GM12874 (cell line): ENCODE data around the gene GNAI3.

Source experiments
- TF ChIP-seq, protein P1 (sequence below): IDR thresholded peaks from 2 replicates; pipeline ENCODE4 v1.5.1; 2011; ENCODE audit warnings: low read depth, mild to moderate bottlenecking, control low read depth, low read length, moderate library complexity; ENCODE audit not compliant: insufficient read depth

GNAI3 gene

DNA sequence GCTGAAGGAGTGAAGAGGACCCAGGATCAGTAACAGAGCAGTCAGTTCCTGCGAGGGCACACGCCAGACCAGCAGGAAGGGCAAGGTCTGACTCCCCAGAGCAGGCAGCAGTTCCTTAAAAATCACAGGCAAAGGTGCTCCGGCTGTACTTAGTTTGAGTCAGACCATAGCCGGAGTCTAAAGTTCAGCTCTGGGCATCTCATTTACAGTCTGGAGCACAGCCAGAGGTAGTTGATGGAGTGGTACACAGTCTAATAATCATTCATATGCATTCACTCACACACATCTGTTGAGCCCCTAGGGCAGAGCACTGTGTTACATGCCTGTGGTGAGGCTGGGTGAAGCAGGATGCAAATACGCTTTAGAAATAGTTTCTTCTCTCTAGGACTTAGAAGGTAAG lies 31.5 kb upstream of the GNAI3 start:
- TF ChIP-seq, protein P1, sequence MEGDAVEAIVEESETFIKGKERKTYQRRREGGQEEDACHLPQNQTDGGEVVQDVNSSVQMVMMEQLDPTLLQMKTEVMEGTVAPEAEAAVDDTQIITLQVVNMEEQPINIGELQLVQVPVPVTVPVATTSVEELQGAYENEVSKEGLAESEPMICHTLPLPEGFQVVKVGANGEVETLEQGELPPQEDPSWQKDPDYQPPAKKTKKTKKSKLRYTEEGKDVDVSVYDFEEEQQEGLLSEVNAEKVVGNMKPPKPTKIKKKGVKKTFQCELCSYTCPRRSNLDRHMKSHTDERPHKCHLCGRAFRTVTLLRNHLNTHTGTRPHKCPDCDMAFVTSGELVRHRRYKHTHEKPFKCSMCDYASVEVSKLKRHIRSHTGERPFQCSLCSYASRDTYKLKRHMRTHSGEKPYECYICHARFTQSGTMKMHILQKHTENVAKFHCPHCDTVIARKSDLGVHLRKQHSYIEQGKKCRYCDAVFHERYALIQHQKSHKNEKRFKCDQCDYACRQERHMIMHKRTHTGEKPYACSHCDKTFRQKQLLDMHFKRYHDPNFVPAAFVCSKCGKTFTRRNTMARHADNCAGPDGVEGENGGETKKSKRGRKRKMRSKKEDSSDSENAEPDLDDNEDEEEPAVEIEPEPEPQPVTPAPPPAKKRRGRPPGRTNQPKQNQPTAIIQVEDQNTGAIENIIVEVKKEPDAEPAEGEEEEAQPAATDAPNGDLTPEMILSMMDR, result no peak

DNA sequence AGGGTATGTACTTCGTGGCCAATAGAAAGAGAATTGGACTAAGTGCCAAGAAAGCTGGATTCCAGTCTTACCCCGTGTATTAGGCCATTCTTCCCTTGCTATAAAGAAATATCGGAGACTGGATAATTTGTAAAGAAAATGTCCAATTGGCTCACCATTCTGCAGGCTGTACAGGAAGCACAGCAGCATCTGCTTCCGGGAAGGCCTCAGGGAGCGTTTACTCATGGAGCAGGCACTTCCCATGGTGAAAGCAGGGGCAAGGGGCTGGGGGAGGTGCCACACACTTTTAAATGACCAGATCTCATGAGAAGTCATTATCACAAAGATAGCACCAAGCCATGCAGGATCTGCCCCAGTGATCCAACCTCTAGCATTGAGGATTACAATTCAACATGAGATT lies 31.1 kb upstream of the GNAI3 start:
- TF ChIP-seq, protein P1, result no peak

DNA sequence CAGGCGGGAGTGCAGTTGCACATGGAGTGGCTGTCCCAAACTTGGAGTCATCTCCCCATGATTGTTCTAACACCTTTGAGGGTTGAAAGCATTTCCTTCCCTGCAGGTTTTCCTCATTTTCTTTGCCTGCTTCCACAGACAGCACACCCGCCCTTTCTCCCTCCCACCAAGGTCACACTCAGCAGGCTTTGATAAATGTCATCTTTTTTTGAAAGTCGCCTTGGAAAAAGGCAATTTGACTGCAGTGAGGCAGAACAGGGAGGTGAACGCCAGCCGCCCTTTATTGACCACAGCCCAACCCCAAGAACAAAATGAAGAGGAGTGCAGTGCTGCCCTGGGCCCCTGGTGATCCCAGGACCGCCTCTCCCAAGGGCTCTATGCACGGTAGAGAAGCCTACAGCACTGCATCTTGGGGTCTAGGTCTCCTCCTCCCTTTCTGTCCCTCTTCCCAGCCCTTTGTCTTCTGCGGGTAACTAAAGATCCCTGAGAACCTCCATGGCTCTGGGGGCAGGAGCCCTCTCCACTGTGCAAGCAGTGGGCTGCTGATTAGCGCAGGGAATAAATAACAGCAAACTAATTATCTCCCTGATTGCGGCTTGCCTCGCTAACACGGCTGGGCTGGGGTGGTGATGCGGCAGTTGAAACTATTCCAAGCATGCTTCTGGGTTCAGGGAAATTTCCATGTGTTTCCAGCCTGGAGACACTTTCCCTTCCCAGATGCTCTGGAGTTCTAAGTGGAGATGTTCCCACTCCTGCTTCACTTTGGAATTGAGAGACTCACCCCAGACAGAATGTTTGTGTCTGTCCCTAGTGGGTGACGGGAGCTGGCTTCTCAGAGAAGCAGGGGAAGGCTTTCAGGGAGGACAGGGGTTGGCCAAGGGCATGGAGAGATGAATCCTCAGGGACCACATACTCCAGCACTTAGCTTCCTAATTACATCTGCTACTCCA lies 27.1 kb upstream of the GNAI3 start:
- TF ChIP-seq, protein P1, result no peak

DNA sequence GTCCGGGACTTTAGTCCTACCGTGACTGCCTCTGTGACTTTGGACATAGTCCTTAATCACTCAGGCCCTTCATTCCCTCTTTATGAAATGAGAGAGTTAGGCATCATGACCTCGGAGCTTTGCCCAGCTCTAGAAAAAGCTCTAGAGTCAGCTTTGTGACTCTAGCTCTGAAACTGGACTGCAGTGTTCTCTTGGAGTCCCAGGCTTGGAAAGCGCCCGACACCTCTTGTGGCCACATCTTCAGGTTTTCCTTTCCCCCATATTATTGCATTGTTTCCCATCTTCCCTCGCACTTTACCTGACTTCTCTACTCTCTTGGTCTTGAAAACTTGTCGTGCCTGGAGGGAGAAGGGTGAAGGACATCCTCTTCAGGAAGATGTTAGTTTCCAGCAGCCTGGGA lies 26.4 kb upstream of the GNAI3 start:
- TF ChIP-seq, protein P1, result no peak

DNA sequence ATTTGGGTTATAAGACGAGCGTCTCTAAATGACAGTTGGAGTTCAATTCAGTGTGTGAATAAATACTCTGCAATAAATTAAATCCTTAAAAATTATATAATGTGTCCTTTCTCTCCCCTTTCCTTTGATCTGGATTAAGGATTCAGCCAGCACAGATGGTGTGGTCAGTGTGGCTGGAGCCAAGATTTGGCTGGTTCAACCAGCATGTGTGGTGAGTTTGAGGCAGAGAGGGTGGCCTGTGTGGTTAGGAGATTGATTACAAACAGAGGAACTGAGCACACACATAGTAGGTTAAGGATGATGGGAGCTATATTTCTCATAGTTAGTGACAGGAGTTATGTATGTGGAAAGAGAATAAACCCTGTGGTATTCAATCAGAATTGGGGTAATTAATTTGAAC lies 24.7 kb upstream of the GNAI3 start:
- TF ChIP-seq, protein P1, result no peak

DNA sequence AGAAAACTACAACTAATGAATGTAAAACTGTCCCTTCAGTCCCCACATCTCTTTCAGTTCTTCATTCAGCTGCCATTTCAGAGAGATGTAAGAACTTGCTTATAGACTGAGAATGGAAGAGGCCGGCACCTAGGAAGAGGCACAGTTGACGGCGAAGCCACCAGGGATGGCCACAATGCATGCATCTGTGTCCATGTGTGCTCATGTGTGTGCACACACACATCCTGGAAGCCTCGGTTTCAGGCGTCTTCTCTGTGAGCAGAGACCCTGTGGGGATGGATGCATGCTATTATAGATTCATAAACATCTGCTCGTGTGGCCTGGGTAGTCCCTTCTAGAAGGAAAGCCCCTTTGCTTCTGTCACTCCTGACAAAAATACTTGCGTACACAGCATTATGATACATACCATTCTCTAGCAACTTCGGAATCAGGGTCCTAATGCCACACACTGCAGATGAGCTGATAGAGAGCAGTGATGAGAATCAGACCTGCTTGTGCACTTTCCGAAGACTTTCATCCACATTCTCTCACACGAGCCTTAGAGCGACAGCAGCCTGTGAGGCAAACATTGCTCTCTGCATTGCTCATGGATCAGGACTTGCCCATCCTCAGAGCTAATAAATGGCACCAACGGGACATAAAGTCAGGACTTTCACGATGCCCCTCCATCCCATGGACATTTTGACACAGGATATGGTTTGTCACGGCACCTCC lies 21.2 kb upstream of the GNAI3 start:
- TF ChIP-seq, protein P1, result no peak

DNA sequence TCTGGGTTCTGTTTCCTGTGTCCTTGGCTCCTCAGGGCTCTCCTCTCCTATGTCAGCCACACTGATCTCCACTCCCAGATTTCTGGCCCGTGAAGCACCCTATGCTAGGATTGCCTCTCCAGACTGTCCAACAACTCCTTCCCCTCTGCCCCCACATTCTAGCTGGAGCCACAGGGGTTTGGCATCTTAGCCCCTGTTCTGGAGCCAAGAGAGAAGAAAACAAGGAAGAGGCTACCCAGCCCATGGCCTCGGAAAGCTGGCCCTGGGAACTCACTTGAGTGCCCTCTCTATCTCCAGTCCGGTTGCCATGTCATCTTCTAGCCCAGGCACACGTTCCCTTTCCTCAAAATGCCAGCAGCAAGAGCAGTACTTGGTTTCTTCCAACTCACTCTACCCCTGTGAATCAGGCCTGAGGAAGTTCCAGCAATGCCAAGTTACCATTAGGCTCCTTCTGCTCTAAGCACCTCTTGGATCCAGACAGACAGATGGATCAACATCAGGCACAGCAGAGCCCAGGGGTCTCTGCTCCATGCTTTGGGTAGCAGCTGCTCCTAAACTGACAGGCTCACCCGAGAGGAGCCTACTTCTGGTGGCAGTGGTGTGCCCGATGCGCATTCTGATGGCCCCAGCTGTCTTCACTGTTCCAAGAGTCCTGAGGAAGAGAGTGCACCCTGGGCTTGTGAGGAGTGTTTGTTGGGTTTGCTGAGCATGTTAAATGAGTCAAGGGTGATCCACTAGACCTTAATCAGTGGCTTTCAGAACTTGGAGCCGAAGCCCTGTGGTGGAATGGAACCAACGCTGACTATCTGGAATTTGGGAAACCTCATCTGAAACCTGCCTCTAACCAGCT lies 20.3 kb upstream of the GNAI3 start:
- TF ChIP-seq, protein P1, result no peak
